CD4-positive, alpha-beta T cell treated with Interleukin-17A for 4 hours (primary cell): ENCODE data around the gene CARD11.
A peak's percentile ranks its signal among the peaks of the same experiment; 100 is the strongest.

Experiments
- DNase-seq: peaks from one replicate; pipeline ENCODE4 v3.0.0-alpha.2; 2020; ENCODE audit warnings: mixed read lengths

Gene CARD11

GRCh38 chr7:2938514-2939192, 105.0 kb downstream of the CARD11 start:
- peak; percentile 1 for DNase-seq

DNA sequence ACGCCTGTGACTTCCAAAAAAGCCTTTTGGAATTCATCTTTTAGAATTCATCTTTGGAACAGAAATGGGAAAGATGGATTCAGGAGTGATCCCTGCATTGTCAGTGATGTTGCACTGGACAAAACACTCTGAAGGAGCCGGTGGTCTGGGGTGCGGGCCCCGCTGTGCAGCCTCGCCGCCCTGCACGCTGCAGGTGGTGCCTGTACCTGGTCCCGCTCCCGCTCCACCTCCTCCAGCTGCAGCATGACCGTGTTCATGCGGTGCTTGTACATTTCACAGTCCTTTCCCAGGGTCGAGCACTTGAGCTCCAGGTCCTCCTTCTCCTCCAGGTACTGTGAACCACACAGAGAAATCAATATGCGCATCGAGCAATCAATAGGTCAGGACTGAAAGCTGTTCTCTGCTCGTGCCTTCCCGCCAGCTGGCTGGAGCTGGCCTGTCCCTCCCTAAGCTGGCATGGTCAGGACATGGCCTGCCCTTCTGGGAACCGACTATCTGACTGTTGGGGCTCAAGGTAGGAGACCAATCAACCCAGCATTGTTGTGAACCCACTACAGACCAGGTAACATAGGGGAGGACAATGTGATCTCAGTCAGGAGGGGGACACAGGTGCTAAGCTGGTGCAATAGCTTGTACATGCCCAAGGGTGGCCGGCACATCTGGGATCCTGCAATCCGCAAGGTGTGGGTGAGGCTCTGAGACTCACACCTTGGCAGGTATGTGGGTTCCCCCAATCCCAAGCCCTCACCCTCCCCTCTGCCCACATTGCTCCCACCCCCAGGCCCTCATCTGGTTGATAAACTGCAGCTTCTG, 105.8 kb downstream of the CARD11 start:
- no peak for DNase-seq

DNA sequence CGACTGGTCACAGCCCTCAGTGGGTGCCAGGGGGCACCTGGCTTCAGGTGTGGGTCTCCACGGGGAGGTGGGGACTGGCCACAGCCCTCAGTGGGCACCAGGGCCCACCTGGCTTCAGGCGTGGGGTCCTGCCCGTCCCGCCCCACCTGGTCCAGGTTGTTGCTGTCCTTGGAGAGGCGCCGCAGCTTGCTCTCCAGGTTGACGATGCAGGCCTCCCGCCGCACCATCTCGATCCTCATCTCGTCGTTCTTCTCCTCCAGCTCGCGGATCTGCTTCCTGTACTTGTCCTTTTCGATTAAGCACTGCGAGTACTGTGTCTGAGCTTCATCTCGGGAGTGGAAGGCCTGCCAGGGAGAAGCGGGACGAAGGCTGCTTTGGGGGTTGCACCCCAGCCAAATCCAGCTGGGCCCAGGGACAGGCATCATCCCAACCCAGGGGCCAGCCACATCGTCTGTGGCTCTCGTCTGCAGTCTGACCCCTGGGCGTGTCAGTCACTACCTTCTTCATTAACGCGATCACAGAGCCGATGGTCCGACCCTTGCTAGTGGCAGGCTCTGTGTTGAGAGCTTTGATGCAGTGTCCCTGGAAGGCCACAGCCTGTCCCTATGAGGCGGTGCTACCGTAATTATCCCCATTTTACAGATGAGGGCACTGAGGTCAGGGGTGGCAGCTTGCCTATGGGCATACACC, 106.6 kb downstream of the CARD11 start:
- DNase-seq = peak; percentile 2

DNA sequence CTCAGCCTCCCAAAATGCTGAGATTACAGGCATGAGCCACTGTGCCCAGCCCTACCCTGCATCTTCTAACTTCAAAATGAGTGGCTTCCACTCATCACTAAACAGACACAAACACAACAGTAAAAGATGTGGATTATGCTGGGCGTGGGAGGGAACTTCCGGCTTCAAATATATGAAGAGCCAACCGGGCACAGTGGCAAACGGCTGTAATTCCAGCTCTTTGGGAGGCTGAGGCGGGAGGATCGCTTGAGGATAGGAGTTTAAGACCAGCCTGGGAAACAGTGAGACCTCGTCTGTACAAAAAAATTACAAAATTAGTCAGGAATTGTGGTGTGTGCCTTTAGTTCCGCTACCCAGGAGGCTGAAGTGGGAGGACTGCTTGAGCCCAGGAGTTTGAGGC, 107.4 kb downstream of the CARD11 start:
- DNase-seq = peak; percentile 0

- DNase-seq = peak; percentile 1
These were observed 108.5 kb downstream of the CARD11 start for GRCh38 chr7:2934984-2935740.

GRCh38 chr7:2934211-2934731, 109.4 kb downstream of the CARD11 start:
- DNase-seq = no peak

DNA sequence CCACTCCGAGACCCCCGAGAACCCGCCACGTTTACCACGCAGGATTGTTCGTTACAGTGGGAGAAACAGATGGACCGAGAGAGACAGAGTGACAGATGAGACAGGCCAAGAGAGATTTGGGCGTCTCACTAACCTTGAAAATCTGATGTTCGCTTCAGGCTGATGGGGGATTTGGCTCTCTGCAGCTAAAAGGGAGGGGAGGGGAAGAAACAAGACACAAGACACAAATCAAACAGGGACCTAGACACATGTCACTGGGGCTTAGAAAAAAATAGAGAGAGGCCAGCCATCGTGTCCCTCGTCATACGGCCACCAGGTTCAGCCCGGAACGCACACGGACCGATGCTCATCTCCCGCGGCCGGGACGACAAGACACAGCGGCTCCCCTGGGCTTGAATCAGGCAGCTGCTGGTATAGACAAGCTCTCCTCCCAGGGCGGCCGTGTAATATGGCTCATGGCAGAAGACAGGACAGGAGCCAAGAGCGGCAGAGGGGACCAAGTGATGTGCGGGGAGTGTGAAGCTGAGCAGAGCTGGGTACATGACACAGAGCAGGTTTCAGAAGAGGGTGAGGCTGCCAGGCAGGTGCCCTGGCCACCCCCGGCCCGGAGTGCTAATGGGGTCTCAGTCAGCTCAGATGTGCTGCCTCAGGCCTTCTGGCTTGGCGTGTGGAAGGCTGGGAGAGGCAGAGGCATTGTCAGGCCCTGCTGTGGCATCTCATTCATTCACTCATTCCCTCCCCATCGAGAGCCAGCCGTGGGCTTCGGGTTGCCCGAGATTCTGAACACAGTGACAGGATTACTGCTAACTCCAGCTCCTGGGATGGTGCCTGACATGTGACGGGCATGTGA, 111.0 kb downstream of the CARD11 start:
- DNase-seq = no peak

DNA sequence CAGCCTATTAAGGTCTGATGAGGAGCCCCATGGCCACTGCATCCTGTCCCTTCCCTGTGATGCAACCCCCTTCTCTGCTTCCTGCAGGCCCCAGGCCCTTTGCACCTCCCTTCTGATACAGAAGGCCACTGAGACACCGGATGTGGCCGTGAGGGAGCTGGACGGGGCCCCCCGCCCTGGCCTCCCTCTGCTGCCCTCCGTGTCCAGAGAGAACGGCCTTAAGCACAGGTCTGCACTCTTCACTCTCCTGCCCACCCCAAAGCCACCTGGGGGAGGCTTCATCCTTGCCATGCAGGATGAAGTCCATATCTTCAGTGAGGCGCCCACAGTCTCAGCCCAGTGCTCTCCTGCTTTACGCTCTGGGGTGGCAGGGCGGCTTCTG, 112.6 kb downstream of the CARD11 start:
- DNase-seq = no peak

- DNase-seq = no peak
These were observed 113.2 kb downstream of the CARD11 start for GRCh38 chr7:2930310-2931033.

DNA sequence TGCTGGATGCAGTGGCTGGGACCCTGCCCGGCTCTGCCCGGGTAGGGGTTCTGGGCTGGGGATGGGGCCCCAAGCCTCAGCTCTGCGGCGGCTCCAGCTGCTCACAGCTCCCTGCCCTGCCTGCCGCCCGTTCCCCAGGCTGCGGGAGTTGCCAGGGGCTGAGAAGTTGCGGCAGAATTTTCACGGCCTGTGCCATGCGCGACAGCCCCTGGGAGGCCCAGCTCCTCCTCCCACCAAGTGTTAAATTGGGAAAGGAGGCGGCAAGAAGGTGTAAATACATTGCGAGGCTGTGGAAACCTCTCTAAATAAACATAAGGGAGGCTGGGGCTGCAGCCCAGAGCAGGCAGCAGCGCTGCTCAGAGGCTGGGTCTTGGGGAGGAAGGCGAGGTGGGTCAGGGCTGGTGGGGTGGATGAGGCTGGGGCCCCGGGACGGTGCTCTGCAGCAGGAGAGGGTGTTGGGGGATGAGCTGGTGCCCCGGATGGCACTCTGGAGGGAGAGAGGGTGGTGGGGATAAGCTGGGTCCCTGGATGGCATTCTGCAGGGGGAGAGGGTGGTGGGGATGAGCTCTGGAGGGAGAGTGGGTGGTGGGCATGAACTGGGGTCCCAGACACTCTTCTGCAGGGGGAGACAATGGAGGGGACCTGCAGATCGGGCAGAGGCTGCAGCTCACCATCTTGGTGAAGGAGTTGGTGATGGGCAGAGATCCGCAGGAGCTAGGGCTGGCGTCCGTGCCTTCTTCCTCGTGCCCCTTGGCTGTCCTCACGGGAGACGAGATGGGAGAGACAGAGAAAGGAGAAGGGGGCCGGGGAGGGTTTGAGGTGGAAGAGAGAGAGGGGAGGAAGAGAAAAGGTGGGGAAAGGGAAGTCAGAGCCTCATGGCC, 114.1 kb downstream of the CARD11 start:
- DNase-seq = no peak

DNA sequence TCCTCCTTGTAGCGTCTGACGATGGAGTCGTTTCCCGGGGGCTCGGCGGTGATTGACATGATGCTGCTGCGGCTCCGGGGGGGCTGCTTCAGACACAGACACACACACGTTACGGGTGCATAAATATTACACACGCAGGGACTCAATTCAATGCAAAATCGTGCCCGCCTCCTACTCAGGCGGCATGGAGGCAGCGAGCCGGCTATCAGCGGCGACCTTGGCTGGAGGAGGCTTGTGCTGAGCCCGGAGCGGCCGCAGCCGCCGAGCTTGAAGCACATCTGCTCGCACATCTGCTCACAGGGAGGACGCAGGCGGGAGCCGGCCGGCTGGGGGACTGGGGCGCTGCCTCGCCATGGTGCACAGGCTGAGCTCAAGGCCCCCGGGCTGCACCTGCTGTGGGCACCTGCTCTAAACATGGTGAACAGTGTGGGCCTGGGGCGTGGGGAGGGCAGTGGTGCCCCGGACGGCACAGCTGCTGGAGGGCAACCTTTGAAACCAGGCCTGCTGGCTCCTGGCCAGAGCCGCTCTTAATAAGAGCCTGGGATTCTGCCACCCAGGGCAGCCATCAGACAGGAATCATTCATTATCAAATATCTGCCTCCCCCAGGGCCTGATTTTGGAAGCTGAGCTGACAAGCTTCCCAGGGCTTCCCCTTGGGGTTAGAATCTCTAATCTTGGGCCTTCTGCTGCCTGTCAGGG, 114.9 kb downstream of the CARD11 start:
- no peak for DNase-seq

- DNase-seq = no peak
These were observed 115.4 kb downstream of the CARD11 start for GRCh38 chr7:2928256-2928612.

- no peak for DNase-seq
These were observed 116.1 kb downstream of the CARD11 start for GRCh38 chr7:2927592-2927991.

- DNase-seq = peak; percentile 2
These were observed 116.7 kb downstream of the CARD11 start for GRCh38 chr7:2926896-2927405.

- DNase-seq = peak; percentile 0
These were observed 117.4 kb downstream of the CARD11 start for GRCh38 chr7:2926120-2926895.

DNA sequence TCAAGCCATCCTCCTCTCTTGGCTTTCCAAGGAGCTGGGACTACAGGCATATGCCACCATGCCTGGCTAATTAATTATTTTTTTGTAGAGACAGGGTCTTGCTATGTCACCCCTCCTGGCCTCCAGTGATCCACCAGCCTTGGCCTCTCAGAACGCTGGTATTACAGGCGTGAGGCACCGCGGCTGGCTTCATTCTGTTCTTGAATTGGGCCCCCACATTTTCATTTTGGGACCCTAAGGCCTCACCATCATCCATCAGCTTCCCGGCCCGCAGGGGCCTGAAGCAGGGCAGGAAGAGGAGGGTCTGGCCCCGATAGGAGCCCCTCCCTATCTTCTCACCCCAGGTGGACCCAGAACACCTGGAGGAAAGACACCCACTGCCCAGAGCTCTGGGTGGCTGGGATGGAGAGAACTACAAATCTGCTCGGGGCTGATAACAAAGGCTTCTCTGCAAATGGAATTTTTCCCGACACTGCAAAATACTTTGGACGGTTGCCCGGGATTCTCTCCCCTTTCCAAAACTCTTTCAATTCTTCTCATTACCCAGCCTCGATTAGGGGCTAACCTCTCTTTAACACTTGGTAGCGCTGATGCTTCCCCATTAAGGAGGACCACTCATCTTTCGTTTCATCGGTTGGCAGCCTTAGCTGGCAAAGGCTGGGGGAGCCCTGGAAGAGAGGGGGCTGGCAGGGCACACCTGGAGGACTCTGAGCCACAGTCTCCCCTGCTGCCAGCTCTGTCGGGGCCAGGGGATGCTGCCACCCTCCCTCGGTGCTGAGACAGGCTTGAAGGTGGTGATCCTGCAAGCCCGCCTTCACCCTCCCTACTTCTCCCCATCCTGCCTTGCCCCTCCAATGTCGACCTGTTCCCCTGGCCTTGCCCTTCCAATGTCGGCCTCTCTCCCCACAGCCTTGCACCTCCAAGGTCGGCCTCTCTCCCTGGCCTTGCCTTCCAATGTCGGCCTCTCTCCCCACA, 118.5 kb downstream of the CARD11 start:
- no peak for DNase-seq

GRCh38 chr7:2923886-2924574, 119.6 kb downstream of the CARD11 start:
- DNase-seq = no peak
